Astrocyte (in vitro differentiated cells and primary cell): ENCODE data around the gene FDX1. TPM values are rescaled to one million over a fixed set of nuclear protein-coding genes. Genes with fewer than 3 reads are reported as not detected.

ENCODE experiments used
- DNase-seq: peaks from one replicate; pipeline ENCODE4 v3.0.0-alpha.2; 2010; ENCODE audit warnings: low read depth
- FAIRE-seq: peaks from 2 replicates; lab custom pipeline; 2011; peaks lifted over from hg19 to GRCh38; lab: Jason Lieb, UNC
- H2AFZ ChIP-seq: 2 replicates; pipeline ENCODE4 v1.6.0; 2012; ENCODE audit warnings: low read depth, low read length, inconsistent platforms
- H3K27ac ChIP-seq: 2 replicates; pipeline ENCODE4 v1.5.1; 2011; ENCODE audit warnings: low read depth, low read length, inconsistent platforms
- H3K27me3 ChIP-seq: 2 replicates; pipeline ENCODE4 v1.6.0; 2011; ENCODE audit warnings: low read length, inconsistent platforms; ENCODE audit not compliant: insufficient read depth
- H3K36me3 ChIP-seq: 2 replicates; pipeline ENCODE4 v1.5.1; 2011; ENCODE audit warnings: low read length, inconsistent platforms; ENCODE audit not compliant: insufficient read depth
- H3K4me1 ChIP-seq: 2 replicates; pipeline ENCODE4 v1.5.1; 2011; ENCODE audit warnings: low read length, inconsistent platforms; ENCODE audit not compliant: insufficient read depth
- H3K4me2 ChIP-seq: 2 replicates; pipeline ENCODE4 v1.6.0; 2012; ENCODE audit warnings: low read length, inconsistent platforms
- H3K4me3 ChIP-seq: 2 replicates; pipeline ENCODE4 v1.5.1; 2011; ENCODE audit warnings: low read depth, mild to moderate bottlenecking, low read length, inconsistent platforms; ENCODE audit not compliant: insufficient read depth
- H3K79me2 ChIP-seq: 2 replicates; pipeline ENCODE4 v1.6.0; 2012; ENCODE audit warnings: mild to moderate bottlenecking, low read length, inconsistent platforms; ENCODE audit not compliant: insufficient read depth
- H3K9ac ChIP-seq: 2 replicates; pipeline ENCODE4 v1.6.0; 2012; ENCODE audit warnings: mild to moderate bottlenecking, low read length, inconsistent platforms
- H3K9me3 ChIP-seq: 2 replicates; pipeline ENCODE4 v1.5.1; 2012; ENCODE audit warnings: low read depth, mild to moderate bottlenecking, low read length, inconsistent platforms; ENCODE audit not compliant: insufficient read depth
- H4K20me1 ChIP-seq: 2 replicates; pipeline ENCODE4 v1.6.0; 2012; ENCODE audit warnings: low read length, inconsistent platforms; ENCODE audit not compliant: insufficient read depth
- H3K27ac Mint-ChIP-seq: one replicate; pipeline ENCODE4 v1.8.0; 2021; ENCODE audit warnings: mild to moderate bottlenecking, mixed read lengths; ENCODE audit not compliant: unreplicated experiment
- H3K27me3 Mint-ChIP-seq: one replicate; pipeline ENCODE4 v1.8.0; 2021; ENCODE audit warnings: low read depth, mixed read lengths; ENCODE audit not compliant: unreplicated experiment
- H3K36me3 Mint-ChIP-seq: one replicate; pipeline ENCODE4 v1.8.0; 2021; ENCODE audit warnings: low read depth, mixed read lengths; ENCODE audit not compliant: unreplicated experiment
- H3K4me1 Mint-ChIP-seq: one replicate; pipeline ENCODE4 v1.8.0; 2021; ENCODE audit warnings: low read depth, mixed read lengths; ENCODE audit not compliant: unreplicated experiment
- H3K4me3 Mint-ChIP-seq: one replicate; pipeline ENCODE4 v1.8.0; 2021; ENCODE audit warnings: mild to moderate bottlenecking, moderate library complexity, mixed read lengths; ENCODE audit not compliant: unreplicated experiment
- H3K9me3 Mint-ChIP-seq: one replicate; pipeline ENCODE4 v1.8.0; 2021; ENCODE audit warnings: mild to moderate bottlenecking, mixed read lengths; ENCODE audit not compliant: unreplicated experiment
- EZH2 ChIP-seq: IDR thresholded peaks from 2 replicates; pipeline ENCODE4 v1.6.1; 2012; ENCODE audit warnings: mild to moderate bottlenecking, low read length, inconsistent platforms; ENCODE audit not compliant: insufficient read depth
- total RNA-seq: library from RNA; stranded (reverse); gene quantifications from 2 replicates; pipeline ENCODE4 v1.2.1, GENCODE V29; 2021
- TF ChIP-seq, protein P1 (sequence below): IDR thresholded peaks from 2 replicates; pipeline ENCODE4 v1.5.1; 2011; ENCODE audit warnings: low read depth, mild to moderate bottlenecking, inconsistent platforms, low read length, moderate library complexity; ENCODE audit not compliant: insufficient read depth

The FDX1 gene
- total RNA-seq, 1 donor from 2014 or later, result 7.1 TPM

DNA sequence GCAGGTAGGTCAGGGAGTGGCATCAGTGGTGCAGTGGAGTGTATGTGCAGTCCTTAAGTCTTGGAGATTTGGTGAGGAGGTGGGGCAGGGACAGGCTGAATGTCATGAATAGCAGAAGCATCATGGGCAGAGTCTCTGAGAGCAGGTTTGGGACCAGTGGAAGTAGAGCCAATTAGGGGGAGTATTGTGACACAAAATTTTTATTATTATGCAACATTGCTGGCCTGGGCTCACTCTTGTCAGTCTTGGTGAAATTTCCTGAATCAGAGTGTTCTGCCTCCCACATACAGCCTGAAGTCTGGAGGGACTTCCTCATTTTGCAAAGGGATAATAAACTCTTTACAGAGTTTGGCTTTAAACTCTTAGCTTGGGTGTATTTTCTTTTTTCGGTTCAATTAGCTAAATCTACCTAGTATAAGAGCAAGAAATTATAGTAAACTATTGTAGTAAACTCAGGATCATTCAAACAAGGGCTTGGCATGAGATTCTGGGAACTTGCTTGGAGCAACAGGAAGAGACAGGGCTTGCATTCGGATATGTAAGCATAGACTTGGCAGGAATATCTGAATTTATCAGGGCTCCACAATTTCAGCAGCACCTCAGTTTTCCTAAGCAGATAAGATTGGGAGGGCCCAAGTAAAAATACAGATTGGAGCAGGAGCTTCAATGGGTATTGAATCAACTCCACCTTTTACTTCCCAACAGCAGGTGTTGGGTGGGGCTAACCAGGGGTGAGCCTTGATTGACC is 67.7 kb downstream of the FDX1 start:
- Histone ChIP-seq H3K27ac (no peak overlapping the region), H3K36me3 (no peaks in the 10 kb centered on the region), H3K4me3 (no peak overlapping the region), H2AFZ (no peak overlapping the region), H3K4me2 (no peak overlapping the region), H3K4me1 (no peaks in the 10 kb centered on the region), H3K9ac (no peak overlapping the region), H4K20me1 (no peaks in the 10 kb centered on the region), H3K79me2 (no peaks in the 10 kb centered on the region), H3K9me3 (no peaks in the 10 kb centered on the region), H3K27me3 (no peaks in the 10 kb centered on the region)
- Mint-ChIP-seq H3K27me3 (peaks cover 2% of the 10 kb centered on the region), H3K27ac (no peak overlapping the region), H3K4me3 (no peak overlapping the region), H3K4me1 (no peaks in the 10 kb centered on the region), H3K36me3 (no peaks in the 10 kb centered on the region), H3K9me3 (no peaks in the 10 kb centered on the region)
- TF ChIP-seq EZH2, result no peak
- TF ChIP-seq, protein P1, sequence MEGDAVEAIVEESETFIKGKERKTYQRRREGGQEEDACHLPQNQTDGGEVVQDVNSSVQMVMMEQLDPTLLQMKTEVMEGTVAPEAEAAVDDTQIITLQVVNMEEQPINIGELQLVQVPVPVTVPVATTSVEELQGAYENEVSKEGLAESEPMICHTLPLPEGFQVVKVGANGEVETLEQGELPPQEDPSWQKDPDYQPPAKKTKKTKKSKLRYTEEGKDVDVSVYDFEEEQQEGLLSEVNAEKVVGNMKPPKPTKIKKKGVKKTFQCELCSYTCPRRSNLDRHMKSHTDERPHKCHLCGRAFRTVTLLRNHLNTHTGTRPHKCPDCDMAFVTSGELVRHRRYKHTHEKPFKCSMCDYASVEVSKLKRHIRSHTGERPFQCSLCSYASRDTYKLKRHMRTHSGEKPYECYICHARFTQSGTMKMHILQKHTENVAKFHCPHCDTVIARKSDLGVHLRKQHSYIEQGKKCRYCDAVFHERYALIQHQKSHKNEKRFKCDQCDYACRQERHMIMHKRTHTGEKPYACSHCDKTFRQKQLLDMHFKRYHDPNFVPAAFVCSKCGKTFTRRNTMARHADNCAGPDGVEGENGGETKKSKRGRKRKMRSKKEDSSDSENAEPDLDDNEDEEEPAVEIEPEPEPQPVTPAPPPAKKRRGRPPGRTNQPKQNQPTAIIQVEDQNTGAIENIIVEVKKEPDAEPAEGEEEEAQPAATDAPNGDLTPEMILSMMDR, result no peak
- no peak for FAIRE-seq
- no peak for DNase-seq

DNA sequence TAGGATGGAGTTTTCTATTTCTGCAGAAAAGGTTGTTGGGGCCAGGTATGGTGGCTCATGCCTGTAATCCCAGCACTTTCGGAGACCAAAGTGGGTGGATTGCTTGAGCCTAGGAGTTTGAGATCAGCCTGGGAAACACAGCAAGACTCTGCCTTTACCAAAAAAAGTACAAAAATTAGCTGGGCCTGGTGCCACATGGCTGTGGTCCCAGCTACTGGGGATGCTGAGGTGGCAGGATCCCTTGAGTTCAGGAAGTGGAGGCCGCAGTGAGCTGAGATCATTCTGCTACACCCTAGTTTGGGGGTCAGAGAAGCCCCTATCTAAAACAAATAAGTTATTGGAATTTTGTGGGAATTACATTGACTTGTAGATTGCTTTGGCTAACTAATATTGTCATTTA is 71.7 kb downstream of the FDX1 start:
- Histone ChIP-seq H3K4me3 (no peak overlapping the region), H2AFZ (no peak overlapping the region), H3K4me1 (no peaks in the 10 kb centered on the region), H3K79me2 (no peaks in the 10 kb centered on the region), H3K27ac (no peak overlapping the region), H3K36me3 (no peaks in the 10 kb centered on the region), H4K20me1 (no peaks in the 10 kb centered on the region), H3K9ac (no peak overlapping the region), H3K9me3 (no peaks in the 10 kb centered on the region), H3K27me3 (no peaks in the 10 kb centered on the region), H3K4me2 (no peak overlapping the region)
- Mint-ChIP-seq H3K27ac (no peak overlapping the region), H3K27me3 (peaks cover 2% of the 10 kb centered on the region), H3K36me3 (no peaks in the 10 kb centered on the region), H3K9me3 (no peaks in the 10 kb centered on the region), H3K4me3 (no peak overlapping the region), H3K4me1 (no peaks in the 10 kb centered on the region)
- no peak for DNase-seq
- no peak for FAIRE-seq
- TF ChIP-seq, protein P1, result no peak
